GM12892 (cell line): ENCODE measurements around the gene PRKCH.

Experiments used
- POLR2A ChIP-seq: IDR thresholded peaks from 2 replicates; pipeline ENCODE4 v1.6.1; 2011; ENCODE audit warnings: low read depth, low read length, control low read depth
- POLR2AphosphoS5 ChIP-seq: IDR thresholded peaks from 2 replicates; pipeline ENCODE4 v1.6.1; 2011; ENCODE audit warnings: low read depth, low read length, control low read depth

- TF ChIP-seq POLR2AphosphoS5 (no peak), POLR2A (no peak)
Measured at GRCh38 chr14:61452452-61452851, 131.1 kb downstream of the PRKCH start.
